NCI-H2171 treated with DMSO at 0.1 percent for 48 hours (cell line): ENCODE data around the gene MSANTD1.

Experiments
- DNase-seq: peaks from one replicate; lab custom pipeline; 2025; lab: John Stamatoyannopoulos, UW

The MSANTD1 gene

DNA sequence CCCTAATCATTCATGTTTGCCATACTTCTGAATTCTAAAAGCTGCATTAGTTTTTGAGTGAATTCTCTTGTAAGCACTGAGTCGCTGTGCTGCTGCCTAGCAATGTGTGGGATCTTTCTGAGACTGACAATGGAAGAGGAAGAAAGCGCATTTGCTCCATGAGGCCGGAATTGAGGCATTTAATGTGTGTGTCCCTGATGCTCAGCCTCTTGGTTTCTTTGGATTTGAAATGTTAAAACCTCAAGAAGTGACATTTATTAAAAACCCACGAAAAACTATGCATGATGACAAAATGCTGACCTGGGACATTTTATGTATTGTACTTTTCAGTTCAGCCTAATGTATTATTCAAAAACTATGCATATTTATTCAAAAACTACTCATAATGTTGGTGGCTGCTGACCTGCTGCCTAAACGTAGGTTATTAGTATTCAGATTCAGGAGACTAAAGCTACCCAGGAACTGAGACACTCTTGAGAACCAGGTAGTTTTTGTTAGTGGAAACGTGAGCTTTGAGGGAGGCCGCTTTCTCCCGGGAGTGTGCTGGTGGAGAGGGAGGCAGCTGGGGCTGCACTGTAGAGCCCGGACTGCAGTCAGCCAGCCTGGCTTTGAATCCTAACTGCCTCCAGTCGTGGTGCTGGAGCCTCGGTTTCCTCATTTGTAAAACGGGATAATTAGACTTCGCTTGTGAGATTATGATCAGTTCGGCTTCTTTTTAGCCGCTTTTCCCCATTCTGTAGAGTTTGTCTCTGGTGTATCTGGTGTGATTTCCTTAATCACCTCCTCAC is 55.2 kb downstream of the MSANTD1 start:
- DNase-seq, result no peak

DNA sequence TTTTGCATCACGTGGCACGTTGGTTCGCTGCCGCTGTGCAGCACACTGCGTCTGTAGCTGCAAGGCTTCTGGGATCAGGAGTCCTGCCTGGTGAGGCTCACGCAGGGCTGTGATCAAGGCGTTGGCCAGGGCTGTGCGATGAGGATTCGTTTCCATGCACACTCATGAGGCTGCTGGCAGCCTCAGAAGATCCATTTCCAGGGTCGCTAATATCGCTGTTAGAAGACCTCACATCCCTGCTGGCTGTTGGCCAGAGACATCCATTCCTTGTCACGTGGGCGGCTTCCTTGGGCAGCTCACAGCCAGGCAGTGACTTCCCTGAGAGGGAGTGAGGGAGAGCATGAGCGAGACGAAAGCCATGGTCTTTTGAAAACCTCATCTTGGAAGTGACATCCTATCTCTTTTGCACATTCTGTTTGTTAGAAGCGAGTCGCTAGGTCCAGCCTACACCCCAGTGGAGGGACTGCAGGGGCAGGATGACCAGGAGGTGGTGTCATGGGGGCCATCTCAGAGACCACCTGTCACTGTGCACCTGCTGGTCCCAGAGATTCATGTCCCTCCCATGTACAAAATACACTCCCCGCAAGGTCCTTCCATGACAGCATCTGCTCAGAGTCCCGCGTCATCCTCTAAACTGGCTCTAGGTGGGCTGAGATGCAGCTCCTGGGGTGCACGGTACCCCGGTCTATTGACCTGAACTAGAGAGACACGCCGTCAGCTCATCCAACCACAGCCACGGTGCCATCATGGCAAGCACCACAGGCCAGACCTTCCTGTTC is 56.1 kb downstream of the MSANTD1 start:
- no peak for DNase-seq

DNA sequence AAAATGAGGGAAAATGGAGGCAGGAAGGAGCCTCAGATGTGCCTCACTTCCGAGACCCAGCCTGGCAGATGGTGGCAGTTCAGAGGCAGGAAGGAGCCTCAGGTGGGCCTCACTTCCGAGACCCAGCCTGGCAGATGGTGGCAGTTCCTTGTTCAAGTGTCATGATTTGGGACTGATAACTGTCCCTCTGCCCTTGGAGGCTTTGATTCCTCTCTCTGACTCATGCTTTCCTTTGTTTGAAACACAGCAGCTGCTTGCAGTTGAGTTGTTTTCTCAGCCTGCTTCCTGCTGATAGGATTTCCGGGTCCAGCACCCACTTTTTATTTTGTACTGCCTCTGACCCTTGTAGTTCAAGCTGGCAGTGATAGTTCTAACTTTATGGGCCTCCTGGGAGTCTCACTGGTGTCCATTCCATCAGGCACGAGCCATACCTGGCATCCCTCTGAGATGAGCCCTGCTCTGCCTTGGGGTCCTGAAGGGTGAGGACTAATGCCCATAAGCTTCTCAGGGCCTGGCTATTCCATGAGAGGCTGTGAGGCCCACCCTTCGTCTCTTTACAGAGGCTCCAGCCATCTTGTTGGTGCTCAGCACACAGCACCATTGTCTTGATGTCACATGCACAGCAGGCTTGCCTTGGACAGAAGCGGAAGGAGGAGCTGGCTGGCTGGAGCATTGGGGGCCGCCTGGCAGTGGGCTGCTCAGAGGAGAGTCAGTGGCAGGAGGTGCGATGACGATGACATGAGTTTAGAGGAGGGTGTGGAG is 56.8 kb downstream of the MSANTD1 start:
- DNase-seq, result peak; percentile 75
